Peyer's patch (tissue), 4 donors: Measurements from ENCODE around the gene SFXN2. TPM values are rescaled to one million over a fixed set of nuclear protein-coding genes. Genes with fewer than 3 reads are reported as not detected.

Source experiments
- DNase-seq, 3 donors: peaks; one replicate each; pipeline ENCODE4 v3.0.0-alpha.2; 2017 to 2019
- H3K27ac ChIP-seq, 4 donors: fragments of 200-600 bp; sonication (generic); one replicate each; pipeline ENCODE4 v1.5.1; 2016 to 2019
- H3K27me3 ChIP-seq, 2 donors: fragments of 200-600 bp; sonication (generic); one replicate each; pipeline ENCODE4 v1.5.1; 2019
- H3K36me3 ChIP-seq, 3 donors: fragments of 200-600 bp; sonication (generic); one replicate each; pipeline ENCODE4 v1.5.1; 2016 to 2019
- H3K4me1 ChIP-seq, 4 donors: fragments of 200-600 bp; sonication (generic); one replicate each; pipeline ENCODE4 v1.5.1; 2016 to 2019
- H3K4me3 ChIP-seq, 4 donors: fragments of 200-600 bp; sonication (generic); 1 replicate in 3 of 4; 2 replicates in 1 of 4; pipeline ENCODE4 v1.5.1; 2016 to 2019; ENCODE audit warnings: mild to moderate bottlenecking in 1 of 4
- H3K9me3 ChIP-seq, 4 donors: fragments of 200-600 bp; sonication (generic); one replicate each; pipeline ENCODE4 v1.5.1; 2016 to 2019; ENCODE audit warnings: mild to moderate bottlenecking in 1 of 4
- CTCF ChIP-seq, 6 experiments: fragments of 450-650 bp in 4 of 6; fragments of 200-600 bp in 2 of 6; sonication (generic) in 1 of 6; IDR thresholded peaks; one replicate each; pipeline ENCODE4 v1.5.1; 2017 to 2019; ENCODE audit warnings: antibody characterized with exemption in 6 of 6, mild to moderate bottlenecking in 3 of 6, moderate library complexity in 1 of 6
- POLR2A ChIP-seq, 2 donors: fragments of 450-650 bp; IDR thresholded peaks; one replicate each; pipeline ENCODE4 v1.5.1; 2017; ENCODE audit warnings: antibody characterized with exemption in 2 of 2, mild to moderate bottlenecking in 2 of 2, moderate library complexity in 2 of 2
- total RNA-seq, 4 donors: library from RNA; depleted of rRNA; stranded (reverse); fragments of >200 nt; gene quantifications; one replicate each; pipeline ENCODE4 v1.1.0, GENCODE V29; 2016

Gene SFXN2
- total RNA-seq, 4 donors from 2014 or later, result 1.9 to 37.1 (median 8.0) TPM

GRCh38 chr10:102718220-102718619, 3.8 kb downstream of the SFXN2 start:
- Histone ChIP-seq H3K27ac (no peak overlapping the region), H3K4me3 (no peak overlapping the region)

DNA sequence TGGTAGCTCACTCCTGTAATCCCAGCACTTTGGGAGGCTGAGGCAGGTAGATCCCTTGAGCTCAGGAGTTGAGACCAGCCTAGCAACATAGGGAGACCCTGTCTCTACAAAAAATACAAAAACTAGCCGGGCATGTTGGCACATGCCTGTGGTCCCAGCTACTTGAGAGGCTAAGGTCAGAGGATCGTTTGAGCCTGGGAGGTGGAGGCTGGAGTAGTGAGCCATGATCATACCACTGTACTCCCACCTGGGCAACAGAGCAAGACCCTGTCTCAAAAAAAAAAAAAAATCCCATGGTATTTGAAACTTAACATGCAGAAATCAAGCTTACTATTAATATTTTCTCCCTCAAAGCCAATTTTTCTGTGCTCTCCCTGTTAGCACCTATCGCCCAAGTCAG, 5.9 kb downstream of the SFXN2 start:
- no peak for TF ChIP-seq CTCF (IDR thresholded peaks at IDR 0.05)
- no peak for TF ChIP-seq POLR2A (IDR thresholded peaks at IDR 0.05)
- no peak overlapping the region for H3K27ac ChIP-seq
- peaks cover 0 to 6% (median 0%) of the 10 kb centered on the region in 4 donors for H3K4me1 ChIP-seq
- H3K4me3 ChIP-seq, result no peak overlapping the region
- no peaks in the 10 kb centered on the region for H3K36me3 ChIP-seq
- no peak for DNase-seq
- no peaks in the 10 kb centered on the region for H3K27me3 ChIP-seq
- no peaks in the 10 kb centered on the region for H3K9me3 ChIP-seq

More at GRCh38 chr10:102718220-102718619, 3.8 kb downstream of the SFXN2 start:
- Histone ChIP-seq H3K9me3 (no peaks in the 10 kb centered on the region), H3K36me3 (no peaks in the 10 kb centered on the region), H3K27me3 (no peaks in the 10 kb centered on the region), H3K4me1 (peaks cover 0 to 12% (median 0%) of the 10 kb centered on the region in 4 donors)
- TF ChIP-seq CTCF (IDR thresholded peaks at IDR 0.05), result no peak
- TF ChIP-seq POLR2A (IDR thresholded peaks at IDR 0.05), result no peak
- DNase-seq, result no peak

DNA sequence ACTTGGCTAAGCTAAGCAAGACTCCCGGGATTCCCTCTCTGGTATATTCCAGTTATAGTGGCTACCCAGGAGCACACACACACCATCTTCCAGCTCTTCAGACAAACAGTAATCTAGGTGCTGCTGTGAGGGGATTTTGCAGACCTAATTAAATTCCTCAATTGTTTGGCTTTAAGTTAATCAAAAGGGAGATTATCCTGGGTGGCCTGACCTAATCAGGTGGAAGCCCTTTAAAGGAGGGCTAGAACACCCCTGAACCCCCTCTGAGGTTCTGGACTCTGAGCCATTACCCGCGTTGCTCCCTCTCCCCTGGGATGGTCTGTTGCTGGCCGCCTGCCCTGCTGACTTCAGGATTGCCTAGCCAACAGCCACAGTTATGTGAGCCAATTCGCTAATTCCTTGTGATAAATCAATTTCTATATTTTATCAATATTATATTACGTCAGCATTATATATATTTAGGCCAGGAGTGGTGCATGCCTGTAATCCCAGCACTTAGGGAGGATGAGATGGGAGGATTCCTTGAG, 6.4 kb downstream of the SFXN2 start:
- Histone ChIP-seq H3K4me3 (no peak overlapping the region), H3K36me3 (no peaks in the 10 kb centered on the region), H3K9me3 (no peaks in the 10 kb centered on the region), H3K4me1 (peaks cover 0 to under 1% (median 0%) of the 10 kb centered on the region in 4 donors), H3K27me3 (no peaks in the 10 kb centered on the region), H3K27ac (no peak overlapping the region)
- DNase-seq, result no peak
- TF ChIP-seq CTCF (IDR thresholded peaks at IDR 0.05) (no peak), POLR2A (IDR thresholded peaks at IDR 0.05) (no peak)

- H3K27me3 ChIP-seq, result no peaks in the 10 kb centered on the region
- H3K4me3 ChIP-seq, result no peak overlapping the region
- no peaks in the 10 kb centered on the region for H3K4me1 ChIP-seq
- no peak for TF ChIP-seq POLR2A (IDR thresholded peaks at IDR 0.05)
- no peak for TF ChIP-seq CTCF (IDR thresholded peaks at IDR 0.05)
- no peaks in the 10 kb centered on the region for H3K9me3 ChIP-seq
- no peak for DNase-seq
- H3K27ac ChIP-seq, result no peak overlapping the region
- H3K36me3 ChIP-seq, result no peaks in the 10 kb centered on the region
These were observed 7.5 kb downstream of the SFXN2 start for GRCh38 chr10:102721954-102722353.

GRCh38 chr10:102723989-102724388, 9.6 kb downstream of the SFXN2 start:
- no peaks in the 10 kb centered on the region for H3K9me3 ChIP-seq
- H3K4me1 ChIP-seq, result no peaks in the 10 kb centered on the region
- TF ChIP-seq POLR2A (IDR thresholded peaks at IDR 0.05) (no peak), CTCF (IDR thresholded peaks at IDR 0.05) (no peak)
- no peaks in the 10 kb centered on the region for H3K27me3 ChIP-seq
- DNase-seq, result no peak
- H3K4me3 ChIP-seq, result no peak overlapping the region
- H3K27ac ChIP-seq, result no peak overlapping the region
- peaks cover 0 to 4% (median 0%) of the 10 kb centered on the region in 3 donors for H3K36me3 ChIP-seq

- peaks cover 0 to 4% (median 0%) of the 10 kb centered on the region in 3 donors for H3K36me3 ChIP-seq
These were observed 11.8 kb downstream of the SFXN2 start for GRCh38 chr10:102726274-102726673.

More at GRCh38 chr10:102726274-102726673, 11.8 kb downstream of the SFXN2 start:
- H3K27me3 ChIP-seq, result no peaks in the 10 kb centered on the region
- H3K4me3 ChIP-seq, result no peak overlapping the region
- no peak for TF ChIP-seq POLR2A (IDR thresholded peaks at IDR 0.05)
- no peaks in the 10 kb centered on the region for H3K9me3 ChIP-seq
- DNase-seq, result no peak
- no peaks in the 10 kb centered on the region for H3K4me1 ChIP-seq
- no peak overlapping the region for H3K27ac ChIP-seq
